B cell (primary cell): ENCODE data around the gene CHST15.

ENCODE experiments used
- CTCF ChIP-seq: fragments of 200-600 bp; IDR thresholded peaks from one replicate; pipeline ENCODE4 v1.8.0; 2022; ENCODE audit warnings: antibody characterized with exemption, mild to moderate bottlenecking
- EZH2 ChIP-seq: IDR thresholded peaks from 2 replicates; pipeline ENCODE4 v1.6.1; 2012; ENCODE audit warnings: borderline replicate concordance, low read depth, mild to moderate bottlenecking, moderate library complexity, low read length; ENCODE audit not compliant: insufficient read depth, poor library complexity, severe bottlenecking

GRCh38 chr10:124037286-124037685, 56.1 kb downstream of the CHST15 start:
- TF ChIP-seq CTCF = no peak
- no peak for TF ChIP-seq EZH2
